UCSD-AML1 (cell line): ENCODE results near the gene AJM1.
A peak's percentile ranks its signal among the peaks of the same experiment; 100 is the strongest.
"Not testable (repeated sequence)": the region's sequence is repeated elsewhere in the genome, so short reads cannot be mapped to it uniquely, and the experiment has no call there.

Experiments used
- DNase-seq: peaks from one replicate; lab custom pipeline; 2025; ENCODE audit not compliant: unreplicated experiment; lab: John Stamatoyannopoulos, UW

AJM1 gene

GRCh38 chr9:136843159-136843800, 1.0 kb downstream of the AJM1 start:
- DNase-seq = not testable (repeated sequence)

GRCh38 chr9:136843801-136844740, 1.8 kb downstream of the AJM1 start:
- peak; percentile 36 for DNase-seq

GRCh38 chr9:136844761-136845464, 2.6 kb downstream of the AJM1 start:
- no peak for DNase-seq

GRCh38 chr9:136845465-136846260, 3.4 kb downstream of the AJM1 start:
- no peak for DNase-seq

- no peak for DNase-seq
Measured at GRCh38 chr9:136846376-136847087, 4.3 kb downstream of the AJM1 start.

- DNase-seq = peak; percentile 56
Measured at GRCh38 chr9:136847088-136847825, 5.0 kb downstream of the AJM1 start.

GRCh38 chr9:136847826-136848392, 5.6 kb downstream of the AJM1 start:
- DNase-seq = peak; percentile 89

GRCh38 chr9:136848393-136849037, 6.2 kb downstream of the AJM1 start:
- peak; percentile 74 for DNase-seq

- peak; percentile 99 for DNase-seq
Measured at GRCh38 chr9:136849038-136849959, 7.0 kb downstream of the AJM1 start, which contains the start of gene PHPT1. Gene PHPT1, plus strand, starts transcription at chr9:136849409. Its CDS starts 22 bp downstream, at chr9:136849431.

- DNase-seq = no peak
Measured at GRCh38 chr9:136849960-136850865, 7.9 kb downstream of the AJM1 start.

- DNase-seq = no peak
Measured at GRCh38 chr9:136850866-136851775, 8.8 kb downstream of the AJM1 start.

- DNase-seq = no peak
Measured at GRCh38 chr9:136851941-136852663, 9.8 kb downstream of the AJM1 start, which contains the start of gene MAMDC4. Gene MAMDC4, plus strand, starts transcription at chr9:136852346. Its CDS starts 71 bp downstream, at chr9:136852417.

GRCh38 chr9:136852664-136853595, 10.7 kb downstream of the AJM1 start:
- no peak for DNase-seq
